Esophagus squamous epithelium (tissue), 4 donors: ENCODE measurements around the gene TADA2B.

Source experiments
- CTCF ChIP-seq, 6 experiments: fragments of 450-650 bp in 4 of 6; fragments of 200-600 bp in 2 of 6; sonication (generic) in 2 of 6; IDR thresholded peaks; one replicate each; pipeline ENCODE4 v1.5.1; 2016 to 2019; ENCODE audit warnings: antibody characterized with exemption in 6 of 6, mild to moderate bottlenecking in 4 of 6, moderate library complexity in 4 of 6
- POLR2A ChIP-seq, 4 donors: fragments of 450-650 bp; IDR thresholded peaks; one replicate each; pipeline ENCODE4 v1.6.1; 2017; ENCODE audit warnings: antibody characterized with exemption in 4 of 4, mild to moderate bottlenecking in 4 of 4, moderate library complexity in 3 of 4

GRCh38 chr4:7101692-7102515, 58.7 kb downstream of the TADA2B start:
- TF ChIP-seq CTCF (IDR thresholded peaks at IDR 0.05) (peak; percentile 44 to 80 (median 68)), POLR2A (IDR thresholded peaks at IDR 0.05) (no peak)
